Lower lobe of right lung (tissue), 2 donors: Measurements from ENCODE around the gene MAPK12. TPM values are rescaled to one million over a fixed set of nuclear protein-coding genes. Genes with fewer than 3 reads are reported as not detected.

Source experiments
- ATAC-seq, 2 donors: fragments of 200-7000 bp; cut with Tn5 transposase; one replicate each; pipeline ENCODE4 v1.9.1; 2020 to 2022; ENCODE audit warnings: mild to moderate bottlenecking in 2 of 2, moderate library complexity in 2 of 2
- DNase-seq: peaks from one replicate; pipeline ENCODE4 v3.0.0-alpha.2; 2020
- H3K27ac ChIP-seq: fragments of 200-600 bp; one replicate; pipeline ENCODE4 v1.8.0; 2022
- H3K27me3 ChIP-seq: fragments of 200-600 bp; one replicate; pipeline ENCODE4 v1.8.0; 2022; ENCODE audit warnings: low read depth
- H3K36me3 ChIP-seq: fragments of 200-600 bp; one replicate; pipeline ENCODE4 v1.8.0; 2022; ENCODE audit warnings: mild to moderate bottlenecking
- H3K4me1 ChIP-seq: fragments of 200-600 bp; one replicate; pipeline ENCODE4 v1.8.0; 2022
- H3K4me3 ChIP-seq: fragments of 200-600 bp; one replicate; pipeline ENCODE4 v1.8.0; 2022; ENCODE audit warnings: mild to moderate bottlenecking
- H3K9me3 ChIP-seq: fragments of 200-600 bp; one replicate; pipeline ENCODE4 v1.8.0; 2022
- intact Hi-C: fragments of 100-400 bp; cut with DNase I; formaldehyde crosslinking; loops from one replicate; pipeline ENCODE4 v1.11.0; 2022
- total RNA-seq: library from RNA; stranded (reverse); fragmentation: NEBNext Ultra II Directional; extraction: Animal tissue kit (Norgen Biotek cat#: 25700); gene quantifications from one replicate; pipeline ENCODE4 v1.2.1, GENCODE V29; 2021
- TF ChIP-seq, protein P1 (sequence below): fragments of 200-600 bp; IDR thresholded peaks from one replicate; pipeline ENCODE4 v1.8.0; 2022; ENCODE audit warnings: antibody characterized with exemption, mild to moderate bottlenecking
- donor health status: DM: no; HTN: yes; CAD: no; lungs with severe emphysema.

MAPK12 gene
- total RNA-seq, 1 donor from 2014 or later: 11.9 TPM

DNA sequence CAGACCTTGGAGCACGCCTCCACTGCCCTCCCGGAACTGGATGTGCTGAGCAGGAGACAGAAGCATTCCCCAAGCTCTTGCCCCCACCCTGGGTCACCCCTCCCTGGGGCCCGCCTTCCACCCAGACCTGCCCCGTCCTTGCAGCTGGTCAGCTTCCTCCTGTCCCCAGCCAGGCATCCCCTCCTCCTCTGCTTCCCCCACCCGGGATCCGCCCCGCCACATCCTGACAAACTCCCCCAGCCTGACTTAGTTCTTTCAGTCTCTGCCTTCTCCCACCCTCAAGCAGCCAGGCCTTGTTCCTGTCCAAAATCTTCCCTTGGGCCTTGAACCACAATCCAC lies 47.1 kb upstream of the MAPK12 start:
- H3K4me1 ChIP-seq: peaks cover 56% of the 10 kb centered on the region
- DNase-seq: peak; percentile 86
- peak overlapping the region; percentile 27 for H3K4me3 ChIP-seq
- H3K36me3 ChIP-seq: no peaks in the 10 kb centered on the region
- ATAC-seq: peak; percentile 17 to 44
- H3K9me3 ChIP-seq: no peaks in the 10 kb centered on the region
- TF ChIP-seq, protein P1, sequence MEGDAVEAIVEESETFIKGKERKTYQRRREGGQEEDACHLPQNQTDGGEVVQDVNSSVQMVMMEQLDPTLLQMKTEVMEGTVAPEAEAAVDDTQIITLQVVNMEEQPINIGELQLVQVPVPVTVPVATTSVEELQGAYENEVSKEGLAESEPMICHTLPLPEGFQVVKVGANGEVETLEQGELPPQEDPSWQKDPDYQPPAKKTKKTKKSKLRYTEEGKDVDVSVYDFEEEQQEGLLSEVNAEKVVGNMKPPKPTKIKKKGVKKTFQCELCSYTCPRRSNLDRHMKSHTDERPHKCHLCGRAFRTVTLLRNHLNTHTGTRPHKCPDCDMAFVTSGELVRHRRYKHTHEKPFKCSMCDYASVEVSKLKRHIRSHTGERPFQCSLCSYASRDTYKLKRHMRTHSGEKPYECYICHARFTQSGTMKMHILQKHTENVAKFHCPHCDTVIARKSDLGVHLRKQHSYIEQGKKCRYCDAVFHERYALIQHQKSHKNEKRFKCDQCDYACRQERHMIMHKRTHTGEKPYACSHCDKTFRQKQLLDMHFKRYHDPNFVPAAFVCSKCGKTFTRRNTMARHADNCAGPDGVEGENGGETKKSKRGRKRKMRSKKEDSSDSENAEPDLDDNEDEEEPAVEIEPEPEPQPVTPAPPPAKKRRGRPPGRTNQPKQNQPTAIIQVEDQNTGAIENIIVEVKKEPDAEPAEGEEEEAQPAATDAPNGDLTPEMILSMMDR: no peak
- H3K27ac ChIP-seq: peak overlapping the region; percentile 90
- intact Hi-C loops: no loop called here
- H3K27me3 ChIP-seq: no peaks in the 10 kb centered on the region

DNA sequence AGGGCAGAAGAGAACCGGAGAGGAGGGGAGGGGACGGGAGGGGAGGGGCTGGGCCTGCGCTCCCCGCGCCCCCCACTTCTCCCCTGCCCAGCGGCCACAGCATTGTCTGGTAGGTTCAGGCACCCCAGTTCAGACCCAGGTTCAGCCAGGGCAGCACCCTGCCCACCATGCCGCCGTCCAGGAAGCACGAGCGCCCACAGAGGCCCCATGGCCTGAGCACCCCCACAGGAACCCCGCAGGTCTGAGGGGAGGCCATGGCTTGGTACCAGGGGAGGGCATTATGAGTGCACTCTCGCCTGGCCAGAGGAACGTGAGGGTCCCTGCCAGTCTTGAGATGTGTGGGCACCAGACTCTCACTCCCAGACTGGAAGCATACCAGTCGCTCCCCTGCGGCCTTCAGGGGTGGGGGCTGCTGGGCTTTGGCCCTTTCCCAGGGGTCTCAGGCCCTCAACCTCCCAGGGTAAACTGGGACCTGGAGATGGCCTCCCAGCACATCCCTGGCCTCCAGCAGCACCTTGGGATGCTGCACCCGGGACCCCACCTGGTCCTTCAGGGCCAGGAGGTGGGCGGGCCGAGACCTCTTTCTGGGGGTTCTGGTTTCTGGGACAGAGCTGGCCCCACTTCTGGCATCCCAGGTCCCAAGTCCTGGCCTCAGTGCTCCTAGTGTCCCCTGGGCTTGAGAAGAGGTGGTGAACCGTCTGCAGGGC lies 46.6 kb upstream of the MAPK12 start:
- no peaks in the 10 kb centered on the region for H3K9me3 ChIP-seq
- H3K27me3 ChIP-seq: no peaks in the 10 kb centered on the region
- TF ChIP-seq, protein P1: no peak
- DNase-seq (no peak), ATAC-seq (no peak)
- peaks cover 59% of the 10 kb centered on the region for H3K4me1 ChIP-seq
- peaks cover 4% of the 10 kb centered on the region for H3K36me3 ChIP-seq
- peak overlapping the region; percentile 27 for H3K4me3 ChIP-seq
- intact Hi-C loops: no loop called here
- peak overlapping the region; percentile 90 for H3K27ac ChIP-seq

DNA sequence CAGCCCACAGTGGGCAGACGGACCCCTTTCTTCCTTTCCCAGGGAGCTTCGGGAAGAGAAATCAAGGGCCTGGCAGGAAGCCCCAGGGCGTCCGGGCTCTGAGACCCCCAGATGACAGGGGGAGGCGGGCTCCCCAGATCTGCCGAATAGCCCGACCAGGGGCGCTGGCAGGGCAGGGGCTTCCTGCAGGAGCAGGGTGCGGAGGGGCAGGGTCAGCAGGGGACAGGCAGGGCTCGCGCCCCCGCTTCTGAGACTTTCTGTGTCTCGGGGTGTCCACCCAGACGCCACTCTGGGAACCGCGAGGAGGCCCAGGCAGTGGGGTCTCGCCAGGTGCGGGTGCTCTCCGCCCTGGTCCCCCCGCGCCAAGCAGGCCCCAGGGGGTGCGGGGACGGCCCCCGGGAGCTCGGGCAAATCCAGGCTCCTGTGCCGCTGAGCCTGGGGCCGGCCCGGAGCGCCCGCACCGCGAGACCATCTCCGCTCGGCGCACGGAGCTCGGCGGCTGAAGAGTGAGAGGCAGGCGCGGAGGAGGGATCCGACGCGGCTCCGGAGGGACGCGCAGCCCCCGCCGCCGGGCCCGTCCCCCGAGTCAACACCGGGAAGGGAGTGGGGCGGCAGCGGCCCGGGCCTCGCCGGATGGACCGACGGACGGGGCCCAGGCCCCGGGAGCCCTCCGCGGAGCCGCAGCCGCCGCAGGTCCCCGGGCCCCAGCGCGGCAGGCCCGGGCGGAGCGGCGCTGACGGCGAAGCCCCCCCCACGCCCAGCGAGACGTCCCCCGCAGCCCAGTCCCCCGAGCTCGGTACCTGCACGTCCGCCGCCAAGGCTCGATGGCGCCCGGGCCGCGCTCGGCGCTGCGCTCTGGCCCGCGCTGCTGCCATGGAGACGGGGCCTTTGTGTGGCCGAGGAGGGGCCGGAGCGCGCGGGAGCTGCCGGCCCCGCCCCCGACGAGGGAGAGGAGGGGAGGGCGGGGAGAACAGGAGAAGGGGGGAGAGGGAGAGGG lies 45.6 kb upstream of the MAPK12 start, which contains the start of gene PLXNB2:
TSS of gene PLXNB2 (minus strand) at position 894 of the 997 bp plus-strand sequence. CDS start 17,062 bp downstream, outside the sequence.
- ATAC-seq (peak; percentile 57 to 61), DNase-seq (peak; percentile 89)
- peaks cover 4% of the 10 kb centered on the region for H3K36me3 ChIP-seq
- peak within 1 kb of the TSS; percentile 93 for H3K27ac ChIP-seq
- intact Hi-C loops: no loop called here
- TF ChIP-seq, protein P1: no peak
- H3K4me1 ChIP-seq: peaks cover 69% of the 10 kb centered on the region
- peak within 1 kb of the TSS; percentile 87 for H3K4me3 ChIP-seq
- H3K9me3 ChIP-seq: no peaks in the 10 kb centered on the region
- no peaks in the 10 kb centered on the region for H3K27me3 ChIP-seq

DNA sequence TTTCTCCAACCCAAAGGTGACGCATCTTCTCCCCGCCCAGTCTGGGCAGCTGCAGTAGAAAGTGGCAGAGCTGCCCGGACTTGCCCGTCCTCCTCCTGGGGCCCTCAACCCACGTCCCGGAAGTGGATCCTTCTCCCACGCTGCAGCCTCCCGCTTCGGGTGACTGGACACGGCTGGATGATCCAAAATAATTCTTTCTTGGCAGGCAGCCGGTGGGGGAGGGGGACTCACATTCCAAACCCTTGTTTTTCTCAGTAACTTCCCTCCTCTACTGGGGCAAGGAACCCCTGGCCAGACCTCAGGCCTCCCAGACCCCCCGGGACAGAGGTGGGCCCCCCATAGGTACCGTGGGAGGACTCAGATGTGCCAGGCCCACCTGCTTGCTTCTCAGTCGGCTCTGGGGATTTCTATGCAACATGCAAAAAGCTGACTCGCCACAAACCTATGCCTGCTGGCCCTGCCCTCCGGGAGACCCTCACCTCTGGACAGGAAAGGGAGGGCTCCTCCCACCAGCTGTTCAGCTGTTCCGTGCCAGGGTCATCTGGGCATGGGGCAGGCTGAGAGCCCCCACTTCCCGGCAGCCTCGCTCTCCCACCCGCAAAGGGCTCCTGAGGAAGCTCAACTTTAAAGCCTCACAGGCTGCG lies 44.6 kb upstream of the MAPK12 start:
- ATAC-seq (peak; percentile 67 to 75), DNase-seq (peak; percentile 93)
- TF ChIP-seq, protein P1: no peak
- Histone ChIP-seq H3K4me3 (peak overlapping the region; percentile 87), H3K27me3 (no peaks in the 10 kb centered on the region), H3K9me3 (no peaks in the 10 kb centered on the region), H3K27ac (peak overlapping the region; percentile 93), H3K4me1 (peaks cover 75% of the 10 kb centered on the region), H3K36me3 (peaks cover 4% of the 10 kb centered on the region)
- intact Hi-C loops: no loop called here

- intact Hi-C loops: no loop called here
- ATAC-seq: peak; percentile 1 to 13
- Histone ChIP-seq H3K27ac (peak overlapping the region; percentile 93), H3K4me1 (peaks cover 78% of the 10 kb centered on the region), H3K27me3 (no peaks in the 10 kb centered on the region), H3K9me3 (no peaks in the 10 kb centered on the region), H3K4me3 (peak overlapping the region; percentile 87), H3K36me3 (peaks cover 4% of the 10 kb centered on the region)
- DNase-seq: no peak
- TF ChIP-seq, protein P1: no peak
These were observed 44.0 kb upstream of the MAPK12 start for GRCh38 chr22:50305393-50305922.
